Activated naive CD4-positive, alpha-beta T cell treated with anti-CD3 and anti-CD28 coated beads, Interleukin-2, amount 50 U/mL, for 24 hours (primary cell): ENCODE measurements around the gene POLQ.
"Not testable (repeated sequence)": the region's sequence is repeated elsewhere in the genome, so short reads cannot be mapped to it uniquely, and the experiment has no call there.

Experiments
- H3K27ac Mint-ChIP-seq: one replicate; pipeline ENCODE4 v1.8.0; 2021; ENCODE audit warnings: mild to moderate bottlenecking, mixed read lengths
- H3K27me3 Mint-ChIP-seq: one replicate; pipeline ENCODE4 v1.8.0; 2021; ENCODE audit warnings: mixed read lengths
- H3K36me3 Mint-ChIP-seq: one replicate; pipeline ENCODE4 v1.8.0; 2021; ENCODE audit warnings: mixed read lengths
- H3K4me1 Mint-ChIP-seq: one replicate; pipeline ENCODE4 v1.8.0; 2021; ENCODE audit warnings: mixed read lengths
- H3K4me3 Mint-ChIP-seq: one replicate; pipeline ENCODE4 v1.8.0; 2021; ENCODE audit warnings: mild to moderate bottlenecking, mixed read lengths
- H3K9me3 Mint-ChIP-seq: one replicate; pipeline ENCODE4 v1.8.0; 2021; ENCODE audit warnings: mixed read lengths

The POLQ gene

DNA sequence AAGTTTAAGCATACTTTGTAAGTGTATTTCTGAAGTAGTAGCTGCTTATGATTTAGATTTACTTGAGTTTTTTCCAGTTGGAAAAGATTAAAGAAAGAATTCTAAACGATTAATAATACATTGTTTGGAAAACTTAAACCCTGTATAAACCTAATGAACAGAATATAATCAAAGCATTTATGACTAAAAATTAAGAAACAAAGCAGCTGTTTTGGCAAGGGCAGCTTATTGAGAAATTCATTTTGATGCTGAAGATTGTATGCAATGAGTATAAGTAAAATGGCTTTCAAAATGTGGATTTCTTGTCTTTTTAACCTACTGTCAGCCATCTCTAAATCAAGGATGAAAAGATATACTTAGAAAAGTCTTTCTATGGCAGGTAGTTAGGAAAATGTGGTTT lies 140.2 kb downstream of the POLQ start:
- no peaks in the 10 kb centered on the region for H3K36me3 Mint-ChIP-seq
- no peaks in the 10 kb centered on the region for H3K4me1 Mint-ChIP-seq
- H3K27ac Mint-ChIP-seq: no peak overlapping the region
- peaks cover 8% of the 10 kb centered on the region for H3K27me3 Mint-ChIP-seq
- no peaks in the 10 kb centered on the region for H3K9me3 Mint-ChIP-seq
- no peak overlapping the region for H3K4me3 Mint-ChIP-seq

DNA sequence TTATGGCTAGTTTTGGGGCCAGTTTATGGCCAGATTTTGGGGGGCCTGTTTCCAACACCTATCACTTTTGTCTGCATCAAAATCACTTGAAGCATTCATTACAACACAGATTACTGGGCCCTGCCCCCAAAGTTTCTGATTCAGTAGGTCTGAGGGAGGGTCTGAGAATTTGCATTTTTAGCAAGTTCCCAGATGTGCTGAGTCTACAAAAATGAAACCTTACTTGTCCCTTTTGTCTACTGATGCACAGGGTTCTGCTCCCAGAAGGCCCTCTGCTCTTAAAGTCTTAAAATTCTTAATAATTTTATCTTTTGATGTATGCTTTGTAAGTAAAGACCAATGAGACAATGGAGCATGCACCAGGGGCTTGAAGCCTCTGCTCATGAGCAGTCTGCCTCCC lies 146.0 kb downstream of the POLQ start:
- Mint-ChIP-seq H3K9me3 (no peaks in the 10 kb centered on the region), H3K27ac (no peak overlapping the region), H3K4me1 (no peaks in the 10 kb centered on the region), H3K4me3 (no peak overlapping the region), H3K36me3 (no peaks in the 10 kb centered on the region), H3K27me3 (peaks cover 8% of the 10 kb centered on the region)

DNA sequence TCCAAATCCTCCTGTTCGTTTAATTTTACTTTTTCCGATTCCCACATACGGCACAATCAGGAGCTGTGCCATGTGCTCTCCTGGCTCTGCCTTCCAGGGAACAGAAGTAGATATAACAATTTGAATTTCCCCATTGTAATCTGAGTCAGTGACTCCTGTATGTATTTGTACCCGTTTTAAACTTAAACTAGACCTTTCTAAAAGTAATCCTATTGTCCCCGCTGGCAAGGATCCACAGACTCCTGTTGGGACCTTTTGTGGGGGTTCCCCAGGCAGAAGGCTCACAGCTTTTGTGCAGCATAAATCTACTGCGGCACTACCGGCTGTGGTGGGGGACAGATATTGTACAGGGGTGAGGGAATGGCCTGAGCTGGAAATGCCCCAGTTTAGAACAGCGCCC lies 147.7 kb downstream of the POLQ start:
- not testable (repeated sequence) for H3K4me1 Mint-ChIP-seq, H3K27me3 Mint-ChIP-seq, H3K9me3 Mint-ChIP-seq, H3K4me3 Mint-ChIP-seq, H3K36me3 Mint-ChIP-seq, H3K27ac Mint-ChIP-seq

DNA sequence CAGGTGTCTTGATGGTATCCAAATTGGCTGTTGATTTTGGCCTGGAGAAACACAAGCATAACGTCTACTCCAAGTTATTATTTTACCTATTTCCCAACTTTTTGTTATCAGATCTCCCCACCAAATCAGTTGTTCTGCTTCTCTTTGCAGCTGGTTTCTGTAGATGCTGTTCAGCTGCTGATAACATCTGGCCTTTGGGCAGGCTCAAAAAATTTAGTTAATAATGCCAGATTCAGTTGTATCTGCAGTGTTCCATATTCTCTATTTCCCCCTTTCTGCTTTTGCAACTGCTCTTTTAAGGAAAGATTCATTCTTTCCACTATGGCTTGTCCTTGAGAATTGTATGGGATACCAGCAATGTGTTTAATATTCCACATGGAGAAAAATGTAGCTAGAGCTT lies 149.8 kb downstream of the POLQ start:
- H3K36me3 Mint-ChIP-seq, H3K27me3 Mint-ChIP-seq, H3K9me3 Mint-ChIP-seq, H3K4me3 Mint-ChIP-seq, H3K4me1 Mint-ChIP-seq, H3K27ac Mint-ChIP-seq: not testable (repeated sequence)

DNA sequence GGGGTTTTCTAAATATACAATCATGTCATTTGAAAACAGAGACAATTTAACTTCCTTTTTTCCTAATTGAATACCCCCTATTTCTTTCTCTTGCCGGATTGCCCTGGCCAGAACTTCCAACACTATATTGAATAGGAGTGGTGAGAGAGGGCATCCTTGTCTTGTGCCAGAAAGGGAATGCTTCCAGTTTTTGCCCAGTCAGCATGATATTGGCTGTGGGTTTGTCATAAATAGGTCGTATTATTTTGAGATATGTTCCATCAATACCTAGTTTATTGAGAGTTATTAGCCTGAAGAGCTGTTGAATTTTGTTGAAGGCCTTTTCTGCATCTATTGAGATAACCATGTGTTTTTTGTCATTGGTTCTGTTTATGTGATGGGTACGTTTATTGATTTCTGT lies 157.5 kb downstream of the POLQ start:
- H3K27me3 Mint-ChIP-seq, H3K4me3 Mint-ChIP-seq, H3K36me3 Mint-ChIP-seq, H3K9me3 Mint-ChIP-seq, H3K27ac Mint-ChIP-seq, H3K4me1 Mint-ChIP-seq: not testable (repeated sequence)
